ES-I3 (cell line): ENCODE results near the gene NDUFV1.

Source experiments
- H3K36me3 ChIP-seq: 2 replicates; pipeline ENCODE4 v1.6.1; 2013; ENCODE audit warnings: mild to moderate bottlenecking, low read length, control low read depth, moderate library complexity; ENCODE audit not compliant: insufficient read depth
- H3K4me1 ChIP-seq: 2 replicates; pipeline ENCODE4 v1.6.1; 2013; ENCODE audit warnings: mild to moderate bottlenecking, control low read depth, low read length; ENCODE audit not compliant: insufficient read depth
- H3K9ac ChIP-seq: 2 replicates; pipeline ENCODE4 v1.6.1; 2013; ENCODE audit warnings: low read depth, mild to moderate bottlenecking, low read length, moderate library complexity
- H3K9me3 ChIP-seq: 2 replicates; pipeline ENCODE4 v1.6.1; 2013; ENCODE audit warnings: mild to moderate bottlenecking, low read length, moderate library complexity; ENCODE audit not compliant: control insufficient read depth, insufficient read depth

Gene NDUFV1

DNA sequence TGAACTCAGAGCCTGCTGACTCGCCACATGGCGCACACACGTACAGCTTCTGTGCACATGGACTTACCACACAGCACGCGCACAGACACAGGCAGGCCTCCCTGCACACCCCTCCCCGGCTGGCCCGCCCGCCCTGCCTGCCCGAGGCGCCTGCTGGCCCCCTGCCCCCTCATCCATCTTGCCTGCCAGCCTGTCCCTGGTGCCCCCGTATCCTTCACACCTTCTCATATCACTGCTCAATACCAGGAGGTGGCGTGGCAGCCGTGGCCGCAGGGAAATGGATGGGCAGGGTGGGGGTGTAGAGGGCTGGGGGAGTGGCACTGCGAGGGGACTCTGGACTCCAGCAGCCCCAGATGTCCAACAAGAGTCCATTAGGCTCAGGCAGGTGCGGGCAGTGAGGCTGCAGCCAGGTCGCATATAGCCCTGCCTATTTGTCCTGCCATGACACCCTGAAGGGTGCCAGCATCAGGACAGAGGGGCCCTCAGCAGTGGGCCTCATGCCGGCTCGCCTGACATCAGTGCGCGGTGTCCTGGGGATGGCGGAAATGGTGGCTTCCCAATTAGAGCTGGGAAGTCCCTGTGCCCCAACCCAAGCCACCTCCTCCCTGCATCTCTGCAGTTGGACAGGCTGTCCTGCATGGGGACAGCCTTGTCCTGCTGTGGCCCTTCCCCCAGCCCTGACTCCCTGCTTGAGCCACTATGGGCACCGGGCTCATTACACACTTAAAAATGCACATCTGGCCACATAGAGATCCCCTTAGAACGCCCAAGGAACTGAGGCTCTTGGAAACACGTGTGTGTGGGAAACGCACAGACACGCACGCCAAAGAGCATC is 34.8 kb downstream of the NDUFV1 start:
- H3K9ac ChIP-seq, result no peak overlapping the region
- H3K4me1 ChIP-seq, result no peaks in the 10 kb centered on the region
- no peaks in the 10 kb centered on the region for H3K36me3 ChIP-seq
- H3K9me3 ChIP-seq, result no peaks in the 10 kb centered on the region

DNA sequence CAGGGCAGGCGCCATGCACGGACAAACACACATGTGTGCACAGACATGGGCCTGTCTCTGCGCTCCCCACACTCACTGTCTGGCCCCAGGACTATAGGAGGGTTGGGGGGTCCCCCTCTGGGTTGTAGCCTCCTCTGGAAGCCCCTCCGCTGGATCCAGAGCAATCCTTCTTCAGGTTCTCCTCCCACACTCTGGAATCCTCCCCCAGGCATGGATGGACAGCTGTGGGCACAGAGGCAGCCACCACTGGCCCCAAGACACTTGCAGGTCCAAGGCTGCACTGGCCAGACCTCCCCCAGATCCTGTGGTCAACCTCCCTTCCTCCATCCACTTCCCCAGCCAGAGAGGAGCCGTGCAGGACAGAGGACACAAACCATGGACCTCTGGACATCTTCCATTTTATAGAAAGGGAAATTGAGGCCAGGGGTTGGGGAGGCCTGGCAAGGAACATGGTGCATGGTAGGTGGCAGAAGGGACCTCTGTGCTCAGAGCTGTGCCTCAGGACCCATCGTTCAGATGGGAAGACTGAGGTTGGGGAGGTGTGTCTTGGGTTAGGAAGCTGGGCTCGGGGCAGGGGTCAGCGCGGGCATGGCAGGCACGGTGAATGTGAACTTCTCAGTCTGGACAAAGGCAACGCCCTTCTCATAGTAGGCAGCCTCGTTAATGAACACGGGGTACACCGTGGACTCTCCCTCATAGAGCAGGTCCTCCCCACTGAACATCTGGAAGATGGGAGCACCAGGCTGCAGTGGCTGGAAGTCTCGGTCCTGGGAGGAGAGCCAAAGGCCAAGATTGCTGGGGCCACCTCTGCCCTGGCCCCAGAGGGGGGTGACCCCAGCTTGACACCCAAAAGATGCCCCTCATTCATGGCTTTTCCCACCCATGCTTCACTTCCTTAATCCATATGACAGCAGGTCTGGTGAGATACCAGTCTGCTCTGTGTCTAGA is 35.7 kb downstream of the NDUFV1 start:
- no peak overlapping the region for H3K9ac ChIP-seq
- H3K4me1 ChIP-seq, result no peaks in the 10 kb centered on the region
- H3K36me3 ChIP-seq, result no peaks in the 10 kb centered on the region
- H3K9me3 ChIP-seq, result no peaks in the 10 kb centered on the region

DNA sequence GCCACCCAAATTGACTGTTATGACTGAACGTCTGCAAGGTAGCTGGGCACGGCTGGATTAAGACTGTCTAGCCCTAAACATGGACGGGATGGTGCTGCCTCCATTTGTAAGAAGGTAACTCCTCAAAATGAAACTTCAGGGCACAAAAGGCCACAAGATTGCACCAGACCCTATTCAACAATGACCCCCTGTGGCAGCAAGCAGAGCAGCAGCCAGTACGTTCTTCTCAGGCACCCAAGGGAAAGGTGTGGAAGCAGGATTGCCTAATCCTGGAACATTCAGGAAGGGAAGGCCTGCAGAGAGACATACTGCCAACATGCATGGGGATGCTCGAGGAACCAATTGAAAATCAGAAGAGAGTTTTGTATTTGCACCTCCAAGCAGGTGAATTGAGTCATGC is 37.3 kb downstream of the NDUFV1 start:
- Histone ChIP-seq H3K36me3 (no peaks in the 10 kb centered on the region), H3K4me1 (no peaks in the 10 kb centered on the region), H3K9me3 (no peaks in the 10 kb centered on the region), H3K9ac (no peak overlapping the region)

DNA sequence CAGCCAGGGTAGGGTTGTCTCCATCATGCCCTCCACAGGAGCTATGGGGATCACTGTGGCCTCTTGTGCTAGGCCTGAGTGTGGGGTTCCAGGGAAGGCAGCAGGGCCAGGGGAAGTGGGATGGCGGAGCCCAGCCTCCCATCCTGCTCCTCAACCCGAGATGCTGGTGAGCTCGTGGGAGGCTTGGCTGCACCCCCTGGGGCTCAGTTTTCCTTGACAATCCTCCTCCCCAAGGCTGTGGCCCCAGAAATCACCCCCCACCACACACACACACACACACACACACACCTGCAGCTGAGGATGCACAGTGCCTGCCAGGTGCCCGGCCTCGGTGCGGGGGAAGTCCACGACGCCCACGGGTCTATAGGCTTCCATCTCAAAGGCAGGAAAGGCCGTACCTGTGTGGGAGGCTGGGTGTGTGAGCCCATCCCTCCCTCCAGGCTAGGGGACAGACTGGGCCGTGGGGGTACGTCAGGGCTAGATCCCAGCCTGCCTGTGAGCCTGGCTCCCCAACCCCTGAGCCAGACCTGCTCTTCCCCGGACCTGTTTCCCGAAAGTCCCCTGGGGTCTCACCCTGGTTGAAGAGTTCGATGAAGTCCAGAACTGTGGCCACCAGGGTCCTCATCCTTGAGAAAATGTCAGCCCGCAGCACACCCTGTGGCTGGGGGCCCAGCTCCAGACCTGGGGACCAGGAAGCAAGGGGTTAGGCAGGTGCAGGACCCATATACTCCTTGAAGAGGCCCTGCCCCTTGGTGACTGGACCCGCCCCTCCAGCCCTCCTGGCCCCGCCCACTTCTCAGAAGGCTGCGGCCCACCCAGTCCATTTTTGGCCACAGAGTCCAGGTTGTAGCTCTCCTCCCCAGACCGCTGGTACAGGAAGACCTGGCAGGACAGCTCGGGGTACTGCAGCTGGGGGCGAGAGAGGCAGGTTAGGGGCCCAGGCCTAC is 38.0 kb downstream of the NDUFV1 start:
- Histone ChIP-seq H3K9ac (no peak overlapping the region), H3K9me3 (no peaks in the 10 kb centered on the region), H3K36me3 (no peaks in the 10 kb centered on the region), H3K4me1 (no peaks in the 10 kb centered on the region)

DNA sequence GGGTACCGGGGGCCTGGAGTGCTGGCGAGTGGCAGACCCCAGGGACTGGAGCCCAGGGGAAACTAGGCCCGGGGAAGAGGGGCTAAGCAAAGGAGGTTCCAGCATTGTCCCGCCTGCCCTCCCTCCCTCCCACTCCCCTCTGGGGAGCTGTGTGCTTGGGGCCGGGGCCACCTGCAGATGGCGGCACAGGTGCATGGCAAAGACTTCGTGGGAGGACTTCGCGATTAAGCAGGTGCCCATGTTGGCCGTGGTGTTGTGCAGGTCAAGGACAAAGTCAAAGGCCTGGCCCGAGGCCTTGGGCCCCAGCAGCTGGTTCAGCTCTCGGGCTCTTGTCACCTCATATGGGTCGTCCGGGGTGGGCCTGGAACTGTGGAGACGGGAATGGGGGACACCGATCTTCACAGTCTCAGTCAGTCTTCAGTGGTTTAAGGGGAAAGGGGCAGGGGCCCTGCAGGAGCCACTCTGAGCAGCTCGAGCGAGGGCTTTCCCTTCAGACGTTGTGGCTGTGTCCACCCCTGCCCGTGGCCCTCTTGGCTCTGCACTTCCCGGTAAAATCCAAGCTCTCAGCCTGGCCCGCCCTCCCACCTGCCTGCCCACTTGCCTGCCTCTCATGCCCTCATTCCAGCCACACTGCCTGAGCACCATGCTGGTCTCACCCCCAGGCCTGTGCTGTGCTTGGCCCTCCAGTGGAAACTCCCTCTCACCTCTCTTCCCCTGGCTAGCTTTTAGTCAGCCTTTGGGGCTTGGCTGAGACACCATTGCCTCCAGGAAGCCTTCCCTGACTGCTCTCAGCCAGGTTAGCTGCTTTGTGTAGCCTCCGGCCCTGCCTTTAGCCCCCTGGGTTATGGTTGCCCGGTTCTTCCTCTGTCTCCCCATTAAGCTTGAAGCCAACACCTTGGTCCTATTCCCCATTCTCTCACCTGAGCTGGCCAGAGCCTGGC is 39.1 kb downstream of the NDUFV1 start:
- Histone ChIP-seq H3K9me3 (no peaks in the 10 kb centered on the region), H3K36me3 (no peaks in the 10 kb centered on the region), H3K4me1 (no peaks in the 10 kb centered on the region), H3K9ac (no peak overlapping the region)

DNA sequence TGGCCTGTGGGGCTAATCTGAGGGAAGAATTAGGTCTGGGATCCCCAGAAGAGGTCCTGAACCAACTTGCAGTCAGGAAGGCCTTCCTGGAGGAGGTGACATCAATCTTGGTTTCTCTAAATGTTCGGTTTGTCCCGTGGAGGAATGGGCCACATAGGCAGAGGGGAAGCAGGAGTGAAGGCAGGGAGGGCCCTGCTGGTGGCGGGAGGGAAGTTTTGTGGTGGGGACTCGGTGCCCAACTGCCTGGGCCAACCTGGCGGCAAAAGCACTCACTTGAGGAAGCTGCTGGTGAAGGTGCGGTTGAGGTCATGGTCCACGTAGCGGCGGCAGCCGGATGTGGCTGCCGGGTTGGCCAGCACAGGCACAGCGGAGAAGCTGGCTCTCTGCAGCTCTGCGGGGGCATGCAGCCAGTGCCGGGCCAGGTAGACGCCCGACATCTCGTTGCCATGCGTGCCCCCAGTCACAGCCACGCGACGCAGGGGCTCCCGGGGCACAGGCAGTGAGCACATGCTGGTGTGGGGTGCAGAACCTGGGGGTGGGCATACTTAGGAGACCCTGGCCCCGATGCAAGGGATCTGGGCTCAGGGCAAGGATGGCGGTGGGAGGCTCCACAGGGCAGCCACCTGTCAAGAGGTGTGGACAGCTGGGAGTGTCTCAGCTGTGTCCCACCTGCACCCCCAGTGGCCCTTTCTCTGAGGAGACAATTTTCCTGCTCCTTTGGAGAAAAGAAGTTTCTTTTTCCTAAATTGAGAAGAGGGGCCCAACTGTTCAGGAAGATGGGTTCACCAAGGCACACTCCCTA is 40.0 kb downstream of the NDUFV1 start:
- Histone ChIP-seq H3K9ac (no peak overlapping the region), H3K36me3 (no peaks in the 10 kb centered on the region), H3K4me1 (no peaks in the 10 kb centered on the region), H3K9me3 (no peaks in the 10 kb centered on the region)

DNA sequence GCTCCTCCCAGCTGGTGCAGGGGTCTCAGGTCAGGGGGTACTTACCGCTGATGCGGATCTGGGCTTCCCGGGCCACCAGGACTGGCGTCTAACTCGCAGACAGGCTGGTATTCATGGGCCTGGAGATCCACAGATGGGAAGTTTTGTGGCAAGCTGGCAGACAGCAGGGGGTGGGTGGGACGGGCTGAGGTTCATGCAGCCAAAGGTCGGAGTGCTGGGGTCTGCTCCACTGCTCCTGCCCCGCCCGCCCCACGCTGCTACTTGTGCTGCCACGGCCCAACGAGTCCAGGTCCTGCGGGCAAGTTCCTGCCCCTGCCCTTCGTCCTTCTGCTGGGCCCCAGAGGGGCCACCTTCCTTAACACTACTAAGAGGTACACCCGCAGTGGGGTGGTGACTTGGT is 40.7 kb downstream of the NDUFV1 start:
- Histone ChIP-seq H3K9ac (no peak overlapping the region), H3K9me3 (no peaks in the 10 kb centered on the region), H3K36me3 (no peaks in the 10 kb centered on the region), H3K4me1 (no peaks in the 10 kb centered on the region)

DNA sequence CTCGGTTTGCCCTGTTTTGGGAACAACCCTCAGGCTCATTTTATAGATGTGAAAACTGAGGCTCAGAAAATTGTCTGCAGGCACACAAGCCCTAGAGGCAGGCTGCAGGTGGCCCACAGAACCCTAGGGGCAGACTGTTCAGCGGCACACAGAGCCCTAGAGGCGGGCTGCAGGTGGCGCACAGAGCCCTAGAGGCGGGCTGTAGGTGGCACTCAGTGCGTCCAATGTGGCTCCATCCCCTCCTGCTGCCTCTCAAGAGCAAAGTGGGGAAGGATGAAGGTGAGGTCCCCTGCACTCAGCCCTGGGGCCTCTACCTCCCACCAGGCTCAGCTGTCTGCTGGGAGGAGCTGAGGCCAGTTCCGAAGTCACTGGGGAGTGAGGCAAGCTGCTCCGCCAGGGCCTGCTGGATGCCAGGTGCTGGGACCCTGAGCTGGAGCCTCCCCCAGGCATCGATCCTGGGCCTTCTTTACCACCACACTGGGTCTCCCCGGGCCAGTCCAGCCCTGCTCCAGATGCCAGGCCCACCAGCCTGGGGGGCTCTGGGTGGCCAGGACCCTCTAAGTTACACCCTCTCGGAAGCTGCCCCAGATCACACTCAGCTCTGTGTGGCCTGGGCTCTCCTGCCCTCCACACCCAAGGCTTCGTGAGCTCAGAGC is 41.5 kb downstream of the NDUFV1 start:
- no peak overlapping the region for H3K9ac ChIP-seq
- H3K4me1 ChIP-seq, result no peaks in the 10 kb centered on the region

DNA sequence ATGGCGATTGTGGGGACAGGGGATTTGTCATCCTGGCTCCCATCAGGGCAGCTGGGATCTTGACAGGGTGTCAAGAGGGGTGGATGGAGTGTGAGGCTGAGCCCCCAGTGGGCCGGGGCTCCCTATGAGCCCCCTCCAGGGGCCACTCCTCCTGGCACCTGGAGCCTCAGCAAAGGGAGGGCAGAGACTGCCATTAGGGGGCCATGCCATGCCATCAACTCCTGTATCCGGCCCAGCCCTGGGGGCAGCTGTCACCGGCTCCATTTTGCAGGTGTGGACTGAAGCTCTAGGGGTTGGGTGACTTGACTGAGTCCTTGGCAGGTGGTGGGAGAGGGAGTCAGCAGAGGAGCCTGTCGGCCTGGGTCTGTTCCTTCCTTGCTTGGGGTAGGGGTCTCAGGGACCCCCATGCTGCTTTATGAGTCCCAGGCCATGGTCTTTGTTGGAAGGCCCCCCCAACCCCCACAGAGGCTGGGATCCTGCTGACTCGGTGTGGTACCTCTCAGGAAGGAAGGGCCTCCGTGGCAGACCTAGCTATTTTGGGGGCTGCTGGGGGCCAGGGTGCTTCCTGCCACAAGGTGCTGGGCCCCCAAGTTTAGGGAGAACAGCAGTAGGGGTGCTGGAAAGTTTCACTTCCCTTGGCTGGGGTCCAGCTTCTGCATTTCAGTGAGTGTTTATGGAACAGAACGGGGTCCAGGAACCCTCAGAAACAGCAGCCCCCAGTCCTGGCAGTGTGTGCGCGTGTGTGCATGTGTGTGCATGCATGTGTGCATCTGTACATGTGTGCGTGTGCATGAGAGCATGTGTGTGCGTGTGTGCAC is 42.3 kb downstream of the NDUFV1 start:
- no peak overlapping the region for H3K9ac ChIP-seq
- H3K9me3 ChIP-seq, result no peaks in the 10 kb centered on the region
- no peaks in the 10 kb centered on the region for H3K4me1 ChIP-seq
- no peaks in the 10 kb centered on the region for H3K36me3 ChIP-seq

More for the DNA sequence above, 41.5 kb downstream of the NDUFV1 start:
- H3K36me3 ChIP-seq, result no peaks in the 10 kb centered on the region
- H3K9me3 ChIP-seq, result no peaks in the 10 kb centered on the region

DNA sequence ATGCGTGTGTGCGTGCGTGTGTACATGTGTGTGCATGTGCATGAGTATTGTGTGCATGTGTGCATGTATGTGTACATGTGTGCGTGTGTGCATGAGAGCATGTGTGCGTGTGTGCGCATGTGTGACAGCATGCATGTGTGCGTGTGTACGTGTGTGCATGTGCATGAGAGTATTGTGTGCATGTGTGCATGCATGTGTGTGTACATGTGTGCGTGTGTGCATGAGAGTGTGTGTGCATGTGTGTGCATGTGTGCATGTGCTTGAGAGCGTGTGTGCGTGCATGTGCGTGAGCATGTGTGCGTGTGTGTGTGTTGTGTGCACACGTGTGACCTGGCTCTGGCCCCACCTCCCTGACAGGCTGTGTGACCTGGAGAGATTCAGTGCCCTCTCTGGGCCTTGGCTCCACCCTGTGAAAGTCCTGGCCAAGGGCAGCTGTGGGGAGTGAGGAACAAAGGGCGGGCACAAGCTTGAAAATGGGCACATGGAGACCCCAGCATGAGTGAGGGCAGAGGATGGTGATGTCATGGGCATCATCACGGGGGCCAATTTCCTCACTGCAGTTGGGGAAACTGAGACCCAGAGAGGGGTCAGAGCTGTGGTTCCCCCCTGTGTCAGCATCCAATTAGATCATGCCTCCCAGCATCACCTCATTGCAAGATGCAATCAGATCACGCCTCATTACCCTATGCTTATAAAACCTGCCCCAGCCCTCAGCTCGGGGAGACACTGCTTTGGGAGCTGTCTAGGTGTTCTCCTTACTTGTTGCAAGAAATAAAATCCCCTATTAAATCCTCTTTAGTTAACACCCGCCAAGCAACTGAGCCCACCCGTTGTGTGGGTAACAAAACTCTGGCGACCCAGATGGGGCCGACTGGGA is 43.1 kb downstream of the NDUFV1 start:
- Histone ChIP-seq H3K4me1 (no peaks in the 10 kb centered on the region), H3K9me3 (no peaks in the 10 kb centered on the region), H3K9ac (no peak overlapping the region), H3K36me3 (no peaks in the 10 kb centered on the region)
